Ovary (tissue), 9 donors: ENCODE data around the gene SLC28A3. TPM values are rescaled to one million over a fixed set of nuclear protein-coding genes. Genes with fewer than 3 reads are reported as not detected.
A peak's percentile ranks its signal among the peaks of the same experiment; 100 is the strongest.
"Not testable (repeated sequence)": the region's sequence is repeated elsewhere in the genome, so short reads cannot be mapped to it uniquely, and the experiment has no call there.

Experiments used
- DNase-seq, 5 donors: peaks; one replicate each; pipeline ENCODE4 v3.0.0-alpha.2; 2019 to 2020
- H3K27ac ChIP-seq, 2 donors: fragments of 200-600 bp; one replicate each; pipeline versions ENCODE4 v1.5.1 to v1.8.0; 2019 to 2022
- H3K27me3 ChIP-seq: fragments of 200-600 bp; one replicate; pipeline ENCODE4 v1.8.0; 2022
- H3K36me3 ChIP-seq: fragments of 200-600 bp; sonication (generic); one replicate; pipeline ENCODE4 v1.5.1; 2019
- H3K4me1 ChIP-seq: one replicate; pipeline ENCODE4 v1.8.1; 2013; ENCODE audit warnings: mild to moderate bottlenecking, moderate library complexity; ENCODE audit not compliant: insufficient read depth
- H3K4me3 ChIP-seq: fragments of 200-600 bp; sonication (generic); one replicate; pipeline ENCODE4 v1.5.1; 2017
- H3K9me3 ChIP-seq, 2 donors: fragments of 200-600 bp in 1 of 2; sonication (generic) in 1 of 2; one replicate each; pipeline versions ENCODE4 v1.5.1 to v1.8.1; 2013 to 2019; ENCODE audit warnings: mild to moderate bottlenecking in 1 of 2, moderate library complexity in 1 of 2
- EP300 ChIP-seq: sonication (generic); formaldehyde crosslinking; IDR thresholded peaks from one replicate; pipeline ENCODE4 v1.6.1; 2017; ENCODE audit warnings: antibody characterized with exemption
- POLR2A ChIP-seq: fragments of 450-650 bp; IDR thresholded peaks from one replicate; pipeline ENCODE4 v1.6.1; 2017; ENCODE audit warnings: antibody characterized with exemption, mild to moderate bottlenecking, moderate library complexity
- WGBS, 3 donors: extraction: QIAGEN DNeasy Blood & Tissue Kit in 1 of 3; methylation state at CpG; one replicate each; pipeline versions ENCODE4 v1.1.5 to v1.1.7; 2013 to 2017; 5-methylcytosine and 5-hydroxymethylcytosine counted together
- intact Hi-C, 4 donors: fragments of 100-400 bp; cut with DNase I; formaldehyde crosslinking; loops; one replicate each; pipeline versions ENCODE4 v1.11.0 to v1.15.1; 2022 to 2023
- polyA plus RNA-seq, 2 donors: library from polyadenylated mRNA; stranded (reverse); fragments of 200-250 nt in 1 of 2; fragments of 350-450 nt in 1 of 2; fragmentation: Illumina TruSeq in 1 of 2; extraction: RNeasy Lipid Tissue Mini Kit (QIAGEN cat#74804) in 1 of 2; gene quantifications; one replicate each; pipeline ENCODE4 v1.2.3, GENCODE V29; 2013 to 2014
- total RNA-seq, 7 donors: library from RNA; depleted of rRNA in 2 of 7; stranded (reverse); fragments of >200 nt in 2 of 7; fragmentation: NEBNext Ultra II Directional in 3 of 7; extraction: Animal tissue kit (Norgen Biotek cat#: 25700) in 3 of 7; gene quantifications; one replicate each; pipeline versions ENCODE4 v1.1.0 to v1.2.4, GENCODE V29; 2016 to 2023
- TF ChIP-seq, protein P1 (sequence below), 3 donors: fragments of 450-650 bp in 2 of 3; fragments of 200-600 bp in 1 of 3; IDR thresholded peaks; one replicate each; pipeline versions ENCODE4 v1.5.1 to v1.8.0; 2016 to 2022; ENCODE audit warnings: antibody characterized with exemption in 3 of 3, mild to moderate bottlenecking in 1 of 3
- donor health status: DM: no; HTN: no; CAD: no; lungs with moderate emphysema.
- donor health status: DM: no; HTN: no; CAD: no.
- donor health status: Bipolar disorder and iron deficiency.
- donor health status: DM: yes; HTN: yes; CAD: no.
- donor health status: DM: no; HTN: no; CAD: no.
- donor health status: DM: yes; HTN: yes; CAD: no.

The SLC28A3 gene
- total and polyA plus RNA-seq, 9 donors: 0.08 to 9.0 (median 0.59) TPM; not detected in 1

DNA sequence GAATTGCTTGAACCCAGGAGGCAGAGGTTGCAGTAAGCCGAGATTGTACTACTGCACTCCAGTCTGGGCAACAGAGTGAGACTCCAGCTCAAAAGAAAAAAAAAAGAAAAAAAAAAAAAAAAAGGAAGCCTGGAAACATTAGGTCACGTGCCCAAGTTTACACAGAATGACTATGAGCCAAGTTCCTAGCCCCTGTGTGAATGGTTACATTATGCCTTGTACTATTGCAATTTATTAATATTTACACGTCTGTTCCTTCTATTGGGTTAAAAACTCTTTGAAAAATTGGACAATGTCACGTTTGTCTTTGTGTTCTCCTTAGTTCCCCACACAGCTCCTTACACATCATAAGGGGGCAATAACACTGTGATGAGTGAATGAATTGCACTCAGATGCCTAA lies 33.5 kb upstream of the SLC28A3 start:
- Histone ChIP-seq H3K27me3 (no peaks in the 10 kb centered on the region), H3K4me3 (no peak overlapping the region), H3K4me1 (no peaks in the 10 kb centered on the region), H3K27ac (no peak overlapping the region), H3K36me3 (no peaks in the 10 kb centered on the region), H3K9me3 (no peaks in the 10 kb centered on the region)
- TF ChIP-seq, protein P1, sequence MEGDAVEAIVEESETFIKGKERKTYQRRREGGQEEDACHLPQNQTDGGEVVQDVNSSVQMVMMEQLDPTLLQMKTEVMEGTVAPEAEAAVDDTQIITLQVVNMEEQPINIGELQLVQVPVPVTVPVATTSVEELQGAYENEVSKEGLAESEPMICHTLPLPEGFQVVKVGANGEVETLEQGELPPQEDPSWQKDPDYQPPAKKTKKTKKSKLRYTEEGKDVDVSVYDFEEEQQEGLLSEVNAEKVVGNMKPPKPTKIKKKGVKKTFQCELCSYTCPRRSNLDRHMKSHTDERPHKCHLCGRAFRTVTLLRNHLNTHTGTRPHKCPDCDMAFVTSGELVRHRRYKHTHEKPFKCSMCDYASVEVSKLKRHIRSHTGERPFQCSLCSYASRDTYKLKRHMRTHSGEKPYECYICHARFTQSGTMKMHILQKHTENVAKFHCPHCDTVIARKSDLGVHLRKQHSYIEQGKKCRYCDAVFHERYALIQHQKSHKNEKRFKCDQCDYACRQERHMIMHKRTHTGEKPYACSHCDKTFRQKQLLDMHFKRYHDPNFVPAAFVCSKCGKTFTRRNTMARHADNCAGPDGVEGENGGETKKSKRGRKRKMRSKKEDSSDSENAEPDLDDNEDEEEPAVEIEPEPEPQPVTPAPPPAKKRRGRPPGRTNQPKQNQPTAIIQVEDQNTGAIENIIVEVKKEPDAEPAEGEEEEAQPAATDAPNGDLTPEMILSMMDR (IDR thresholded peaks at IDR 0.05): no peak
- TF ChIP-seq EP300 (no peak), POLR2A (no peak)
- WGBS, 3 donors: 63 to 71% (median 64%) methylated on average over 4 of the region's 4 CpGs
- intact Hi-C loops: loop anchor here in 1 of 4 donors (5.0 kb wide), 1 partner anchor 178 kb away; no protein-coding TSS in a partner anchor
- DNase-seq: no peak

DNA sequence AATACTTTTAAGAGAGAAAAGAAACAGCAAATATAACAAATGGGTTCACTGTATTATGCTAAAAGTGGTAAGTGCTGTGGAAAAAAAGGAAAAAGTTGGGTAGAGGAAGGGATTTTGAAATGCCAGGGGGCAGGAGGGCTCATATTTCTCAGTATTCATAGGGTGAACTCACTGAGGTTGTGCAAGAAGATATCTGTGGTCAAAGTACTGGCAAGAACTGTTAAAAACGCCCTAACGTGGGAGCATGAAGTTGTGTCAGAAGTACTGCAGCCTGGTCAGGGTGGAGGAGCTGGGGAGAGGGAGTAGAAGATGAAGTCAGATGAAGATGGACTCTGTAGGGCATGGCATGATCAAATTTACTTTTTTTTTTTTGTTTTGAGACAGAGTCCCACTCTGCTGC lies 31.2 kb upstream of the SLC28A3 start:
- no peaks in the 10 kb centered on the region for H3K36me3 ChIP-seq
- no peaks in the 10 kb centered on the region for H3K4me1 ChIP-seq
- no peaks in the 10 kb centered on the region for H3K9me3 ChIP-seq
- intact Hi-C loops: loop anchor here in 1 of 4 donors (5.0 kb wide), 1 partner anchor 181 kb away; no protein-coding TSS in a partner anchor
- DNase-seq: peak in 1 of 5 donors; percentile 21
- no peak overlapping the region for H3K4me3 ChIP-seq
- no peaks in the 10 kb centered on the region for H3K27me3 ChIP-seq
- H3K27ac ChIP-seq: no peak overlapping the region
- 12 to 41% (median 21%) methylated on average over 2 of the region's 2 CpGs for WGBS, 3 donors
- TF ChIP-seq POLR2A: no peak
- TF ChIP-seq EP300: no peak
- TF ChIP-seq, protein P1 (IDR thresholded peaks at IDR 0.05): no peak

DNA sequence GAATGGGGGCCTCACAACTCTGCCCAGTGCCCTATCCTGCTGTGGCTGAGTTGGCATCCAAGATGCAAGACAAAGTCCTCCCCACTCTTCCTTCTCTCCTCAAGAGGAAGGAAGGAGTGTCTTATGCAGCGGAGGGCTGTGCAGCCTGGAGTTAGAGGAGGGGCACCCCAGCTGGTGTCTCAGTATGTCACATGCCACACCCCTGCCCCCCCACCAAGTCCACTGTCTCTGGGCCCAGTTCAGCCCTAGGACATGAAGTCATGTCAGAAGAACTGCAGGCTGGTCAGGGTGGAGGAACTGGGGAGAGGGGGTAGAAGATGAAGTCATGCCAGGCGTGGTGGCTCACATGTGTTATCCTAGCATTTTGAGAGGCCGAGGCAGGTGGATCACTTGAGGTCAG lies 28.0 kb upstream of the SLC28A3 start:
- H3K27ac ChIP-seq: no peak overlapping the region
- intact Hi-C loops: loop anchor here in 1 of 4 donors (10.0 kb wide), 1 partner anchor 64 kb away; no protein-coding TSS in a partner anchor
- no peaks in the 10 kb centered on the region for H3K27me3 ChIP-seq
- TF ChIP-seq, protein P1 (IDR thresholded peaks at IDR 0.05): no peak
- TF ChIP-seq EP300: no peak
- TF ChIP-seq POLR2A: no peak
- H3K9me3 ChIP-seq: no peaks in the 10 kb centered on the region
- no peak for DNase-seq
- H3K36me3 ChIP-seq: no peaks in the 10 kb centered on the region
- no peaks in the 10 kb centered on the region for H3K4me1 ChIP-seq
- WGBS, 3 donors: 89 to 100% (median 94%) methylated on average over 3 of the region's 3 CpGs
- H3K4me3 ChIP-seq: no peak overlapping the region

DNA sequence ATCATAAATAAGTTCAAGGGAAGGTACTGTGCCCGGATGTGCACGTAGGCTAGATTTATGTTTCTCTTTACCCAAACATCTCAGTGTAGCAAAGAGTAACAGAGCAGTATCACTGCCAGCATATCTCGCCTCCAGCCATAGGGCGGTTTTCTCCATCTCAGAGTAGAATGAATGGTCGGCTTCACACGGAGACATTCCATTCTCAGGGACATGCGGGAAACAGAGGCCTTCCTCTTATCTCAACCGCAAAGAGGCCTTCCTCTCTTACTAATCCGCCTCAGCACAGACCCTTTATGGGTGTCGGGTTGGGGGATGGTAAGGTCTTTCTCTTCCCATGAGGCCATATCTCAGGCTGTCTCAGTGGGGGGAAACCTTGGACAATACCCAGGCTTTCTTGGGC lies 27.2 kb upstream of the SLC28A3 start:
- DNase-seq, H3K4me3 ChIP-seq, H3K9me3 ChIP-seq, H3K27ac ChIP-seq, H3K4me1 ChIP-seq, H3K36me3 ChIP-seq, H3K27me3 ChIP-seq: not testable (repeated sequence)
- intact Hi-C loops: loop anchor here in 1 of 4 donors (10.0 kb wide), 1 partner anchor 63 kb away; no protein-coding TSS in a partner anchor
- WGBS, 3 donors: 11 to 17% (median 11%) methylated on average over 10 of the region's 10 CpGs

DNA sequence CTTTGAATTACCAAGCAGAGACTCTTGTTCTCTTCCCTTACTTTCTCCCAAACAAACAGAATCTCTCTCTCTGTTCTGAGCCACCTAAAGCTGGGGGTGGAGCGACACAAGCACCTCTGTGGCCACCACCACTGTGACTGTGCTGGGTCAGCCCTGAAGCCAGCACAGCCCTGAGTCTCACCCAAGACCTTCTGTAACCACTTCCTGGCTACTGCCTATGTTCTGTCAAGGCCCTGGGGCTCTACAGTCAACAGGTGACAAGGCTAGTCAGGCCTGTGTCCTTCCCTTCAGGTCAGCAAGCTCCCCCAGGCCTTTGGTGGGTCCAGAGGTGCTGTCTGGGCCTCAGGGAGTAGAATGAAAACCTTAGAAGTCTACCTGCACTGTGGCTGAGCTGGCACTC lies 26.1 kb upstream of the SLC28A3 start:
- TF ChIP-seq EP300 (no peak), POLR2A (no peak)
- TF ChIP-seq, protein P1 (IDR thresholded peaks at IDR 0.05): no peak
- H3K4me1 ChIP-seq: no peaks in the 10 kb centered on the region
- WGBS, 3 donors: 95 to 100% (median 96%) methylated on average over 1 of the region's 1 CpG
- no peak overlapping the region for H3K27ac ChIP-seq
- no peak overlapping the region for H3K4me3 ChIP-seq
- H3K27me3 ChIP-seq: no peaks in the 10 kb centered on the region
- H3K9me3 ChIP-seq: no peaks in the 10 kb centered on the region
- DNase-seq: no peak
- intact Hi-C loops: loop anchor here in 1 of 4 donors (10.0 kb wide), 1 partner anchor 62 kb away; no protein-coding TSS in a partner anchor
- no peaks in the 10 kb centered on the region for H3K36me3 ChIP-seq

DNA sequence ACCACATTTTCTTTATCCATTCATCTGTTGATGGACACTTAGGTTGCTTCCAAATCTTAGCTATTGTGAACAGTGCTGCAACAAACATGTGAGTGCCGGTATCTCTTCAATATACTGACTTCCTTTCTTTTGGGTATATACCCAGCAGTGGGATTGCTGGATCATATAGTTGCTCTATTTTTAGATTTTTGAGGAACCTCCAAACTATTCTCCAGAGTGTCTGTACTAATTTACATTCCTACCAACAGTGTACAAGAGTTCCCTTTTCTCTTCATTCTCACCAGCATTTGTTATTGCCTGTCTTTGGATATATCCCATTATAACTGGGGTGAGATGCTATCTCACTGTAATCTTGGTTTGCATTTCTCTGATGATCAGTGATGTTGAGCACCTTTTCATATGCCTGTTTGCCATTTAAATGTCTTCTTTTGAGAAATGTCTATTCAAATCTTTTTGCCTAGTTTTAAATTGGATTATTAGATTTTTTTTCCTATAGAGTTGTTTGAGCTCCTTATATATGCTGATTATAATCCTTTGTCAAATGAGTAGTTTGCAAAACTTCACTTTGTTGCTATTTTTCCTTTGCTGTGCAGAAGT lies 24.4 kb upstream of the SLC28A3 start:
- DNase-seq, H3K4me1 ChIP-seq, H3K36me3 ChIP-seq, H3K4me3 ChIP-seq, H3K27ac ChIP-seq, H3K27me3 ChIP-seq, H3K9me3 ChIP-seq: not testable (repeated sequence)
- WGBS, 3 donors: 91 to 98% (median 97%) methylated on average over 1 of the region's 1 CpG
- intact Hi-C loops: loop anchor here in 1 of 4 donors (10.0 kb wide), 1 partner anchor 60 kb away; no protein-coding TSS in a partner anchor
